Transverse colon (tissue), 4 donors: ENCODE measurements around the gene APBB3.

Experiments used
- EP300 ChIP-seq: sonication (generic); formaldehyde crosslinking; IDR thresholded peaks from one replicate; pipeline ENCODE4 v1.6.1; 2017; ENCODE audit warnings: antibody characterized with exemption, low read depth
- POLR2AphosphoS5 ChIP-seq, 3 donors: sonication (generic); formaldehyde crosslinking; IDR thresholded peaks; one replicate each; pipeline ENCODE4 v1.6.1; 2016; ENCODE audit warnings: antibody characterized with exemption in 3 of 3
- TF ChIP-seq, protein P1 (sequence below), 5 experiments: fragments of 200-600 bp in 3 of 5; fragments of 450-650 bp in 2 of 5; sonication (generic) in 3 of 5; IDR thresholded peaks; 1 replicate in 2 of 5; 2 replicates in 3 of 5; pipeline ENCODE4 v1.5.1; 2016 to 2017; ENCODE audit warnings: antibody characterized with exemption in 5 of 5, inconsistent platforms in 3 of 5, mild to moderate bottlenecking in 2 of 5, moderate library complexity in 1 of 5

GRCh38 chr5:140540227-140540626 is 24.2 kb downstream of the APBB3 start:
- no peak for TF ChIP-seq EP300
- TF ChIP-seq, protein P1, sequence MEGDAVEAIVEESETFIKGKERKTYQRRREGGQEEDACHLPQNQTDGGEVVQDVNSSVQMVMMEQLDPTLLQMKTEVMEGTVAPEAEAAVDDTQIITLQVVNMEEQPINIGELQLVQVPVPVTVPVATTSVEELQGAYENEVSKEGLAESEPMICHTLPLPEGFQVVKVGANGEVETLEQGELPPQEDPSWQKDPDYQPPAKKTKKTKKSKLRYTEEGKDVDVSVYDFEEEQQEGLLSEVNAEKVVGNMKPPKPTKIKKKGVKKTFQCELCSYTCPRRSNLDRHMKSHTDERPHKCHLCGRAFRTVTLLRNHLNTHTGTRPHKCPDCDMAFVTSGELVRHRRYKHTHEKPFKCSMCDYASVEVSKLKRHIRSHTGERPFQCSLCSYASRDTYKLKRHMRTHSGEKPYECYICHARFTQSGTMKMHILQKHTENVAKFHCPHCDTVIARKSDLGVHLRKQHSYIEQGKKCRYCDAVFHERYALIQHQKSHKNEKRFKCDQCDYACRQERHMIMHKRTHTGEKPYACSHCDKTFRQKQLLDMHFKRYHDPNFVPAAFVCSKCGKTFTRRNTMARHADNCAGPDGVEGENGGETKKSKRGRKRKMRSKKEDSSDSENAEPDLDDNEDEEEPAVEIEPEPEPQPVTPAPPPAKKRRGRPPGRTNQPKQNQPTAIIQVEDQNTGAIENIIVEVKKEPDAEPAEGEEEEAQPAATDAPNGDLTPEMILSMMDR (IDR thresholded peaks at IDR 0.05), result no peak
- TF ChIP-seq POLR2AphosphoS5 (IDR thresholded peaks at IDR 0.05), result no peak
